ENCODE measurements around the gene ARL1.

DNA sequence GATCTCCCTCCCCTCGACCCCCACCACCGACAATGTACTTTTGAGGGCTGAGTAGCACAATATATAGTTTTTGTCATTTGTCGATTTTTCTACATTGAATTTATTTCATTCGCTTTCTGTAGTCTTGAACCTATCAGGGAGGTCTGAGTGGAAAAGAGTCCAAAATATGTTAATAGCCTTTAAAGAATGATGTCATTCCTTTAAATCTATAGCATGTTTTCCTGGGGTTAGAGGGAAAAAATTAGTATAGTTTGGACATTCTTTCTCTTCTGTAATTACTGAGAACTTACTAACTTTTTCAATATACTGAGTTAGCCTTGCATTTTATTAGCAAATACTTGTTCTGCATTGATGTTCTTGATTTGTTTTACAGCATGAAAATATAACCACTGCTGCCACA is 55.9 kb downstream of the ARL1 start:
- TF ChIP-seq CTCF (IDR thresholded peaks at IDR 0.05): no peak
- no peak for TF ChIP-seq POLR2AphosphoS5 (IDR thresholded peaks at IDR 0.05)
- TF ChIP-seq POLR2A (IDR thresholded peaks at IDR 0.05): no peak
- no peak for TF ChIP-seq EP300 (IDR thresholded peaks at IDR 0.05)

Measured in upper lobe of left lung (tissue), 4 donors.